Measurements from ENCODE around the gene SH3RF3. TPM values are rescaled to one million over a fixed set of nuclear protein-coding genes. Genes with fewer than 3 reads are reported as not detected.

Gene SH3RF3
- total RNA-seq, 1 experiment from 2014 or later = 0.98 TPM

GRCh38 chr2:109138449-109138848, 9.4 kb downstream of the SH3RF3 start:
- BruUV-seq (replicated peaks) = no TSS peak
- H3K9me3 ChIP-seq = no peaks in the 10 kb centered on the region
- no peaks in the 10 kb centered on the region for H3K4me1 ChIP-seq
- ChIA-PET POLR2A (no interaction called here), CTCF (no interaction called here)
- Mint-ChIP-seq H3K36me3 (ENCODE audit: insufficient read depth, unreplicated experiment) (no peaks in the 10 kb centered on the region), H3K4me3 (ENCODE audit: unreplicated experiment) (no peak overlapping the region), H3K27ac (ENCODE audit: unreplicated experiment) (no peak overlapping the region), H3K9me3 (ENCODE audit: unreplicated experiment) (no peaks in the 10 kb centered on the region), H3K4me1 (ENCODE audit: low read depth, unreplicated experiment) (peaks cover 15% of the 10 kb centered on the region), H3K27me3 (ENCODE audit: insufficient read depth, unreplicated experiment) (peaks cover 19% of the 10 kb centered on the region)
- DNase-seq = no peak
- no peak overlapping the region for H3K4me3 ChIP-seq (ENCODE audit: low read depth, low read length)
- intact Hi-C loops (cut with micrococcal nuclease; ENCODE audit: unreplicated experiment) = no loop called here
- no peak for TF ChIP-seq CTCF (IDR thresholded peaks at IDR 0.05; ENCODE audit: insufficient read depth in 1 of 2, low read depth in 1 of 2, low read length in 1 of 2, severe bottlenecking in 1 of 2, unreplicated experiment in 1 of 2)
- no peaks in the 10 kb centered on the region for H3K27me3 ChIP-seq (replicated peaks; ENCODE audit: control insufficient read depth, insufficient read depth, low read length)
- no peaks in the 10 kb centered on the region for H3K36me3 ChIP-seq (ENCODE audit: control insufficient read depth, insufficient read depth, low read length)

GRCh38 chr2:109139002-109139401, 10.0 kb downstream of the SH3RF3 start:
- no TSS peak for BruUV-seq (replicated peaks)
- no peak for DNase-seq
- peaks cover 14% of the 10 kb centered on the region for H3K27me3 Mint-ChIP-seq (ENCODE audit: insufficient read depth, unreplicated experiment)

GRCh38 chr2:109139865-109140396, 10.9 kb downstream of the SH3RF3 start:
- peaks cover 13% of the 10 kb centered on the region for H3K27me3 Mint-ChIP-seq (ENCODE audit: insufficient read depth, unreplicated experiment)
- BruUV-seq (replicated peaks) = no TSS peak
- no peak overlapping the region for H3K27ac Mint-ChIP-seq (ENCODE audit: unreplicated experiment)

More at GRCh38 chr2:109139002-109139401, 10.0 kb downstream of the SH3RF3 start:
- H3K4me3 ChIP-seq (ENCODE audit: low read depth, low read length) = no peak overlapping the region
- POLR2A ChIA-PET = no interaction called here
- no peaks in the 10 kb centered on the region for H3K4me1 ChIP-seq
- no peaks in the 10 kb centered on the region for H3K9me3 ChIP-seq
- H3K27ac Mint-ChIP-seq (ENCODE audit: unreplicated experiment) = no peak overlapping the region
- peaks cover 15% of the 10 kb centered on the region for H3K4me1 Mint-ChIP-seq (ENCODE audit: low read depth, unreplicated experiment)
- H3K4me3 Mint-ChIP-seq (ENCODE audit: unreplicated experiment) = no peak overlapping the region
- no peaks in the 10 kb centered on the region for H3K27me3 ChIP-seq (replicated peaks; ENCODE audit: control insufficient read depth, insufficient read depth, low read length)
- H3K36me3 Mint-ChIP-seq (ENCODE audit: insufficient read depth, unreplicated experiment) = no peaks in the 10 kb centered on the region
- CTCF ChIA-PET = no interaction called here
- no peak for TF ChIP-seq CTCF (IDR thresholded peaks at IDR 0.05; ENCODE audit: insufficient read depth in 1 of 2, low read depth in 1 of 2, low read length in 1 of 2, severe bottlenecking in 1 of 2, unreplicated experiment in 1 of 2)
- intact Hi-C loops (cut with micrococcal nuclease; ENCODE audit: unreplicated experiment) = no loop called here
- no peaks in the 10 kb centered on the region for H3K9me3 Mint-ChIP-seq (ENCODE audit: unreplicated experiment)
- no peaks in the 10 kb centered on the region for H3K36me3 ChIP-seq (ENCODE audit: control insufficient read depth, insufficient read depth, low read length)

More at GRCh38 chr2:109139865-109140396, 10.9 kb downstream of the SH3RF3 start:
- CTCF ChIA-PET = no interaction called here
- Histone ChIP-seq H3K36me3 (ENCODE audit: control insufficient read depth, insufficient read depth, low read length) (no peaks in the 10 kb centered on the region), H3K4me3 (ENCODE audit: low read depth, low read length) (no peak overlapping the region), H3K4me1 (no peaks in the 10 kb centered on the region), H3K9me3 (no peaks in the 10 kb centered on the region), H3K27me3 (replicated peaks; ENCODE audit: control insufficient read depth, insufficient read depth, low read length) (no peaks in the 10 kb centered on the region)
- H3K36me3 Mint-ChIP-seq (ENCODE audit: insufficient read depth, unreplicated experiment) = no peaks in the 10 kb centered on the region
- POLR2A ChIA-PET = no interaction called here
- no peak for TF ChIP-seq CTCF (IDR thresholded peaks at IDR 0.05; ENCODE audit: insufficient read depth in 1 of 2, low read depth in 1 of 2, low read length in 1 of 2, severe bottlenecking in 1 of 2, unreplicated experiment in 1 of 2)
- intact Hi-C loops (cut with micrococcal nuclease; ENCODE audit: unreplicated experiment) = no loop called here
- H3K4me1 Mint-ChIP-seq (ENCODE audit: low read depth, unreplicated experiment) = peaks cover 15% of the 10 kb centered on the region
- no peaks in the 10 kb centered on the region for H3K9me3 Mint-ChIP-seq (ENCODE audit: unreplicated experiment)
- no peak overlapping the region for H3K4me3 Mint-ChIP-seq (ENCODE audit: unreplicated experiment)
- DNase-seq = no peak

Data from Caco-2 (cell line).